ENCODE measurements around the gene LRBA.

Gene LRBA

DNA sequence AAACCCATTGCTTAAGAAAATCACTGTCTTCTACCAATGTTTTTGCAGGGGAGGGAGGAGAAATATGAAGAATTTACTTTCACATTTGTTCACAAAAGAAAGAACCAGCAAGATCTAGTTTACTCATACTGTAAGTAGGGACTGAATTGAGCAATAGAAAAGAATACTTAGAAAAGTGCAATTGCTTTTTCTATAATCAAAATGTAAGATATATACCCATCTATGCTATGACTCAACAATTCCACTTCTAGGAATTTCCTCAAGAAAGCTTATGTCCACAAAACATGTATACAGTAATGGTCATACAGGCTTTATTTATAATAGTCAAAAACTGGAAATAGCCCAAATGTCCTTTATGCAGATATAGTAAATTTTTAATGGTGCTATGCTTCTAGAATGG, 196.4 kb downstream of the LRBA start:
- no peak for DNase-seq (ENCODE audit: low read depth in 2 of 3, low spot score in 1 of 3)

DNA sequence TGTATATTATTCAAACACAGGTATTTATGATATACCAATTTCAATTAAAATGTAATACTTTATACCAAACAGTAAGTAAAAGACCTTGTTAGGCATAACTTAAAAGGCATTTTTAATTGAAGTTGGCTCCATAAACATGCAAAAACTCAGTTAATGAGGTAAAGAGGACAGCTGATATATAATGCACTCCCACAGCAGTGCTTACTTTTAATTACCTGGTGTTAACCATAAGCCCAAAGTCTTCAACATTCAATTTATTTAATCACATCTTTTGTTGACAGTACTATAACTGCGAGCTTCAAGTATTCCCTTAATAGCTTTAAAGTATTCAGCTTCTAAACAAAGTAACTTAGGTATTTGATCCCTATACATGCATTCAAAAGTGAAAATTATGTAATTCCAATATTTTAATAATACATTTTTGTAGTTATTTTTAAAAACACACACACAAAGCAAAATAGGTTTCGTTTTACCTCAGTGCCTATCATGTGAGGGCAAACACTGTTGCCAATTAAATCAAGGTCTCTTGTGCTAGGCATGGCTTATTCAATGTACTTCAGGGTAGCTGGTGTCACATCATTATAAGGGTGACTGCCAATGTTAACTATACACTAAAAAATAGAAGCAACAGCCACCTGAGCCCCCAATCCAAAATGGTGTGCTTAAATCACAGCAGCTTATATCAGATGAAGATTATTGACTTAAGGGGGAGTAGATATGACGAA, 197.1 kb downstream of the LRBA start:
- DNase-seq (ENCODE audit: low read depth in 2 of 3, low spot score in 1 of 3): no peak

- DNase-seq (ENCODE audit: low read depth in 2 of 3, low spot score in 1 of 3): no peak
Observed at GRCh38 chr4:150817017-150817416, 198.1 kb downstream of the LRBA start.

DNA sequence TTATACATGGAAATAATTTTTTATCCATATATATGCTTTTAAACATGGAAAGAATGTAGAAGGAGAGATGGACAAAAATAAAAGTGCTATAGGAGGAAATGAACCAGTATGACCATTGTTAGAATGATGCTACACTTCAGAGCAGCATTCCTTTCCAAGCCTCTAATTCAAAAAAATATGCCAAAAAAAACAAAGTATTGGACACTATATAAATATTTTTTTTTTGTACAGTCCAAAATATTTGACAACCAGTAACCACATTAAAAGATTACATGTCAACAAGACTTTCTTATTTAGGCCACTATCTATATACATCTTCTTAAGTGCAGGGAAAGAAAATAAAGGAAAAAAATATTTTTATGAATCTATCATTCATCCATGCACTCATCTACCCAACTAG, 198.6 kb downstream of the LRBA start:
- no peak for DNase-seq (ENCODE audit: low read depth in 2 of 3, low spot score in 1 of 3)

GRCh38 chr4:150814873-150815272, 200.2 kb downstream of the LRBA start:
- DNase-seq (ENCODE audit: low read depth in 2 of 3, low spot score in 1 of 3): no peak

GRCh38 chr4:150805183-150806025, 209.7 kb downstream of the LRBA start:
- DNase-seq (ENCODE audit: low read depth in 2 of 3, low spot score in 1 of 3): no peak

- DNase-seq (ENCODE audit: low read depth in 2 of 3, low spot score in 1 of 3): no peak
Observed at GRCh38 chr4:150801833-150802232, 213.3 kb downstream of the LRBA start.

- DNase-seq (ENCODE audit: low read depth in 2 of 3, low spot score in 1 of 3): no peak
Observed at GRCh38 chr4:150799207-150799606, 215.9 kb downstream of the LRBA start.

DNA sequence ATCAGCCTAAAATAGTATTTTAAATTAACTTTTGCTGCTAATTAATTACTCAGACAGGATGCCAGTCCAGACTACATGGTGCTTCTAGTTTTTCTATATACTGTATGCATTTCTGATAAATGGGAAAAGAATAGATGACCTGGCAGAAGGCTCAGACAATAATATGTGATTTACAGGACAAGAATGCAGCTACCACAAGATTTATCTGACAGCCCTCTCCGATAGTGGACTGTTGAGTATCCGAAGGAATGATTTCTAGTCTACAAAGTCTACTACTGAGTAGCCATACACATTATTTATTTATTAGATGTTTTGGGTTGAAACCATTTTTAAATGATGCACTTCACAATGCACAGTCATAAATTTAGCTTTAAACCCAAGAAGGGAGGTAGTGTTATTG, 220.4 kb downstream of the LRBA start:
- DNase-seq (ENCODE audit: low read depth in 2 of 3, low spot score in 1 of 3): no peak

GRCh38 chr4:150789864-150790263, 225.2 kb downstream of the LRBA start:
- no peak for DNase-seq (ENCODE audit: low read depth in 2 of 3, low spot score in 1 of 3)

DNA sequence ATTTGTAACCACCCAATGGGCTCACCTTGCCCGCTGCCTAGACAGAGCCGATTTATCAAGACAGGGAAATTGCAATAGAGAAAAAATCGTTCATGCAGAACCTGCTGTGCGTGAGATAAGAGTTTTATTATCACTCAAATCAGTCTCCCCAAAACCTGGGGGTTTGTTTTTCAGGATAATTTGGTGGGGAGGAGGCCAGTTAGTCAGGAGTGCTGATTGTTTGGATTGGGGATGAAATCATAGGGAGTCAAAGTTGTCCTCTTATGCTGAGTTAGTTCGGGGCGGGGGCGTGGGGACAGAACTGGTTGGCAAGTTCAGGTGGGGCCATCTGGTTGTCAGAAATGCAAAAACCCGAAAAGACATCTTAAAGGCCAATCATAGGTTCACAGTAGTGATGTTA, 230.1 kb downstream of the LRBA start:
- no peak for DNase-seq (ENCODE audit: low read depth in 2 of 3, low spot score in 1 of 3)

GRCh38 chr4:150784305-150784704, 230.8 kb downstream of the LRBA start:
- no peak for DNase-seq (ENCODE audit: low read depth in 2 of 3, low spot score in 1 of 3)

GRCh38 chr4:150782921-150783320, 232.2 kb downstream of the LRBA start:
- DNase-seq (ENCODE audit: low read depth in 2 of 3, low spot score in 1 of 3): no peak

- DNase-seq (ENCODE audit: low read depth in 2 of 3, low spot score in 1 of 3): no peak
Observed at GRCh38 chr4:150782311-150782710, 232.8 kb downstream of the LRBA start.

GRCh38 chr4:150781191-150781590, 233.9 kb downstream of the LRBA start:
- DNase-seq (ENCODE audit: low read depth in 2 of 3, low spot score in 1 of 3): no peak

- no peak for DNase-seq (ENCODE audit: low read depth in 2 of 3, low spot score in 1 of 3)
Observed at GRCh38 chr4:150779707-150780106, 235.4 kb downstream of the LRBA start.

- no peak for DNase-seq (ENCODE audit: low read depth in 2 of 3, low spot score in 1 of 3)
Observed at GRCh38 chr4:150773729-150774449, 241.2 kb downstream of the LRBA start.

DNA sequence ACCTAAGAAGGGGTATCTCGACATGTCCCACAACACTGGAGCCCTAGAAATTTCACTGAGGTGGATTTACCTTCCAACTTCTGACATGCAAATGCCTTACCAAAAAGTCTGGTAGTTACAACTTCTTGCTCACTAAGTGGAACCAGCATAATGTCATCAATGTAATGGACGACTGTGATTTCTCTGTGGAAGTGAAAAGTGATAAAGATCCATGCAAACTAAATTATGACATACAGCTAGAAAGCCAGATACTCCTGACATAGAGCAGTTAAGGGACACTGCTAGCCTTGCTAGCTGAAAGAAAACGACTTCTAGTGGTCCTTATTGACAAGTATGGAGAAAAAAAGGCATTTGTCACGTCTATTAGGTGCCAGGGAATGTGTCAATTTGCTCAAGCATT, 242.1 kb downstream of the LRBA start:
- no peak for DNase-seq (ENCODE audit: low read depth in 2 of 3, low spot score in 1 of 3)

DNA sequence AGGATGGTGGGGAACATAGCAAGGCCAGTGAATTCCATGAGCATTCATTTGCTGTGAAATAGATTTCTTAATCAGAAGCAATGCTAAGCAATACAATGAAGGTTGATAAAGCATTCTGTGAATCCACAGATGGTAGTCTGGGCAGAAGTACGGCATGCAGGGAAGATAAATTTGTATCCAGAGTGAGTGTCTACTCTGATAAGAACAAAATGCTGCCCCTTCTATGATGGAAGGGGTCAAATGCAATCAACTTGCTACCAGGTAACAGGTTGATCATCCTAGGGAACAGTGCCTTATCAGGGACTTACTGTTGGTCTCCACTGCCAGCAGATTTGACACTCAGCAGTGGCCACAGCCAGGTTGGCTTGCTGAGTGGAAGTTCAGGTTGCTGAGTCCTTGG, 243.7 kb downstream of the LRBA start:
- DNase-seq (ENCODE audit: low read depth in 2 of 3, low spot score in 1 of 3): no peak

DNA sequence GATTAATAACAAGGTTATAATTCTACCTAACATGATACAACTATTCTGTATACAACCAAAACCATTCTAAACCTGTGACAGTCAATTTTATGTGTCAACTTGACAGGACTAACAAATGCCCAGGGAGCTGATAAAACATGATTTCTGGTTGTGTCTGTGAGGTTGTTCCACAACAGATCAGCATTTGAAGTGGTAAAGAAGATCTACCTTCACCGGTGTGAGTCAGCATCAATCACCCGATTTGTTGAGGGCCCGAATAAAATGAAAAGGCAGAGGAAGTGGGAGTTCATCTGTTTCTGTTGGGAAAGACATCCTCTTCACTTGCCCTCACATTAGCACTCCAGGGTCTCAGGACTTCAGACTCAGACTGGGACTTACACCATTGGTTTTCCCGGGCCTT, 245.2 kb downstream of the LRBA start:
- no peak for DNase-seq (ENCODE audit: low read depth in 2 of 3, low spot score in 1 of 3)

- no peak for DNase-seq (ENCODE audit: low read depth in 2 of 3, low spot score in 1 of 3)
Observed at GRCh38 chr4:150769248-150769647, 245.8 kb downstream of the LRBA start.

GRCh38 chr4:150768497-150768896, 246.6 kb downstream of the LRBA start:
- DNase-seq (ENCODE audit: low read depth in 2 of 3, low spot score in 1 of 3): no peak
